NCI-H446 (cell line): Measurements from ENCODE around the gene ST3GAL5.
"Not testable (repeated sequence)": the region's sequence is repeated elsewhere in the genome, so short reads cannot be mapped to it uniquely, and the experiment has no call there.

Source experiments
- DNase-seq, 2 experiments: peaks; one replicate each; lab custom pipeline; 2025; lab: John Stamatoyannopoulos, UW

ST3GAL5 gene

DNA sequence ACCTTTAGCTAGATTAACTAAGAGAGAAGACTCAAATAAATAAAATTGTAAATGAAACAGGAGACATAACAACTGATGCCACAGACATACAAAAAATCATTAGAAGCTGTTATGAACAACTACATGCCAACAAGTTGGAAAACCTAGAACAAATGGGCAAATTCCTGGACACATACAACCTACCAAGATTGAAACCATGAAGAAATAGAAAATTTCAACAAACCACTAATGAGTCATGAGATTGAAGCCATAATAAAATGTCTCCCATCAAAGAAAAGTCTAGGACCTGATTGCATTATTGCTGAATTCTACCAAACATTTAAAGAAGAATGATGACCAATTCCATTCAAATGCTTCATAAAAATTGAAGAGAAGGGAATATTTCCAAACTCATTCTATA lies 54.3 kb downstream of the ST3GAL5 start:
- DNase-seq, result no peak

DNA sequence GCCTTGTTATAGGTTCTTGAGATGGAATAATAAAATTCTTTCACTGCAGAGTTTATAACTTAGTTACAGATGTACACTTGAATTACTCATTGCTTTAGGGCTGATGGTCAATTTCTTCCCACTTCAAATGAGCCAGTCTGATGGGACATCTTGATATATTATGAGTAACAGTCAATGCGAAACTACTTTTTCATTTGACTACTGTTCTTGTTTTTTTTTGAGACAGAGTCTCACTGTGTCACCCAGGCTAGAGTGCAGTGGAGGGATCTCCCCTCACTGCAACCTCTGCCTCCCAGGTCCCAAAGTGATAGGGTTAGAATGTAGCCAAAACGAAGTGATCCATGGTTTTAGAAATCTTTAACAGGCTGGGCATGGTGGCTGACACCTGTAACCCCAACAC lies 57.1 kb downstream of the ST3GAL5 start:
- no peak for DNase-seq

DNA sequence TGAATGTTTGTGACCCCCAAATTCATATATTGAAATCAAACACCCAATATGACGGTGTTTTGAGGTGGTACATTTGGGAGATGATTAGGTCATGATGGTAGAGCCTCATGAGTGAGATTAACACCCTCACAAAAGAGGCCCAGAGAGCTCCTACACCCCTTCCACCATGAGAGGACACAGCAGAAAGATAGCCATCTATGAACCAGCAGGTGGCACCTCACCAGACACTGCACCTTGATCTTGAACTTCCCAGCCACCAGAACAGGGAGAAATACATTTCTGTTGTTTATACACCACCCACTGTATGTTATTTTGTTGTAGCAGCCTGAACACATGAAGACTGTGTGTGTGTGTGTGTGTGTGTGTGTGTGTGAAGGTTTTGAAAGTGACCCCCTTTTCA lies 58.1 kb downstream of the ST3GAL5 start:
- no peak for DNase-seq

DNA sequence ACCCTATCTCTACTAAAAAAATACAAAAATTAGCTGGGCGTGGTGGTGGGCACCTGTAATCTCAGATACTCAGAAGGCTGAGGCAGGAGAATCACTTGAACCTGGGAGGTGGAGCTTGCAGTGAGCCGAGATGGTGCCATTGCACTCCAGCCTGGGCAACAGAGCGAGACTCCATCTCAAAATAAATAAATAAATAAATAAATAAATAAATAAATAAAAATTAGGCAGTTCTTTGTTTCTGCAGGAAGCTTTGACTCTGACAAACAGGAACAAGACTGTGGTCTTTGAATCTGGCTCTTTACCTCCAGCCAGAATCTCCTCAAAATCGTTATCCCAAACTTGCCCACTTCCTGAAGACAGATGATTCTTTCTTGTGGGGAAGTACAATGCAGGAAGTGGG lies 59.4 kb downstream of the ST3GAL5 start:
- DNase-seq, result not testable (repeated sequence)

DNA sequence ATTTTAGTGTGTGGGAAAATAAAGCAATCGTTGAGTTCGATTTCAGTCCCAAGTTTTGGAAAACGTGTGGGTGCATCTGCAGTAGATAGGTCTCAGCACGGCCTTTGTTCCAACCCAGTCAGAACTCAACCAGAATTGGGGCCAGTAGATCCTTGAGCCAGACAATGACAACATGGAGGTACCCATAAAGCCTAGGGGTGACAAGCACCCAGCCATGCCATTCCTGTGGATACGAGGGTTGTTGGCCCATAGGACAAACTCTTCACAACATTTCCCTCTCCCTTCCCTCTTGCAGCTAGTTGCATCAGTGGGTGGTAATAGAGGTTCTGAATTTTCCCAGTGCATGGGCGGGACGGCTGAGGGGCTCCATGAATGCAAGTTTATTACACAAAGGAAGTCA lies 60.1 kb downstream of the ST3GAL5 start:
- no peak for DNase-seq

DNA sequence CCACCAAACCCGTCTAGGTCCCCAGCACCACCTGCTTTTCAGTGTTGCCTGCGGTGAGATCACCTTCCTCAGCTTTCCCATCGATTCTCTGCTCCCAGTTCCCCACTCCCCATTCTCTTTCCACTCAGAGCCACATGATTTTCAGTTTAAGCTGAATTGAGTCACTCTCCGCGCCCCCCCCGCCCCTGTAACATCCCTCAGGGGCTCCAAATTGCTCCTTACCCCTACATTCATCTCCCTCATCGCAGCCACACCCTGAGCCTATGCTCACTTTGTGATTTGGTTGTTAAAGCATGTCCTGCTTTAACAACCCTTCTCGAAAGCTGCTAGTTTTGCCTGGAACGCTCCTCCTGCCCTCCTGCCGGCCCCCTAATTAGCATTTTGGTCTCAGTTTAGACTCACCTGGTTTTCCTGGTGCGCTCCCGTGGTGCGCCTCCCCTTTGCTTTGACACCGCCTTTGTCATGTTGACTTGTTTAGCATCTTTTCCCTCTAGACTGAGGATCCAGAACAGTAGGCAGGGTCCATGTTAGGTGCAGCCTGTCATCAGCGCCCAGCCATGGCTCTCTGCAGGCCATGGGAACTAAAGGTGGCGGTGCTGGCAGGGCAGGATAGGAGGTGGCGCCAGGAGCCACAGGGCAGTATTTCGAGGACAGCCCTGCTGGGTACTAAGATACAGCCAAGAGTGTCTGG lies 60.8 kb downstream of the ST3GAL5 start:
- DNase-seq, result no peak

DNA sequence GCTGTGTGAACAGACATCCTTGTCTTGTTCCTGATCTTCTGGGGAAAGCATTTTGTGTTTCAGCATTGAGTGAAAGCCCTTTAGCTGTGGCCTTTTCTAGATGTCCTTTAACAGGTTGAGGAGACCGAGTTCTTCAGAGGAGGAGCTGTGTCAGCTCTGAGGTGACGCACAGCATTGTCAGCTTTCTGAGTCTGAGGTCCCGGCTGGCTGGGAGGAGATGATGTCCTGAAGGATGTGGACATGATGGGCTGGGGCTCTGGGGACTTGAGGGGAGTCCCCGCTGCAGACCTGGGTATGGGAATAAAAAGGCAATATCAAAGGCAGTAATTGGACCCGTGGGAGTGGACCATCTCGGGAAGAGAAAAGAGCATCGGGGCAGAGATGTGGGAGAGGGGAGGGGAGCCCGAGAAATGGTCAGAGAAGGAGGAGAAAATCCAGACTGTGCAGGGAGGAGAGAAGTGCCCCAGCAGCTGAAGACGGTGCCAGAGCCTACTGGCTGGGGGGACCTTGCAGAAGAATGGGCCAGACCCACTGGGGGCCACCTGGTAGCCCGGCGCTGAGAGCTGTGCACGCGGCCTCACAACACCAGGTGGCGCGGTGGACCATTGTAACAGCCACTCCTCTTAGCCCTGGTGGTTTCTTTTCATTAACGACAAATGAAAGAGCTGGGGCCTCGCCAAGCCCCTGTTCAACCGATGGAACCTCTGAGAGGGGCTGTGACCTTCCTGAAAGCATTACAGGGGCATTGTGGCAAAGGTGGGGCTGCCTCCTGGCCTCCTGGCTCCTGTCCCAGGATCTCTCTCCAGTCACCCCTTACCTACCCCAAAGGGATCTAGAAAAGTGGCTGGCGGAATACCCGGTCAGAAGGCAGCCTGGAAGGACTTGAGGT lies 61.6 kb downstream of the ST3GAL5 start:
- DNase-seq, result peak; percentile 24 to 72

DNA sequence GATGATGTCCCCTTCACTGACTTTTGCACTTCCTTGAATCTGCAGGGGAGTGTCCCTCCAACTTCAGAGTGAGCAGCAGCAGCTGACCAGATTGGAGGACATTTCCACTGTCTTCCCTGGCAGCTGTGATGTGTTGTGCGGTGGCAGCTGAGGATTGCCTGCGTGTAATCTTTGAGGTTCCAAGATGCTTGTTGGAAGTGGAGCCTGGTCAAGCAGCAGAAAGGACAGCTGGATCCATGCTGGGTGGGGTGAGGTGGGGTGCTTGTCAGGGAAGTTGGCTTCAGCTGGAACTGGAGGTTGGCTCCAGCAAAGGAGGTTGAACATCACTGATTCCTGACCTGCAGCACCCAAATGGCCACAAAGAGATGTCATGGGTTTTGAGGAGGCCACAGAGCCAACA lies 64.8 kb downstream of the ST3GAL5 start:
- DNase-seq, result no peak

DNA sequence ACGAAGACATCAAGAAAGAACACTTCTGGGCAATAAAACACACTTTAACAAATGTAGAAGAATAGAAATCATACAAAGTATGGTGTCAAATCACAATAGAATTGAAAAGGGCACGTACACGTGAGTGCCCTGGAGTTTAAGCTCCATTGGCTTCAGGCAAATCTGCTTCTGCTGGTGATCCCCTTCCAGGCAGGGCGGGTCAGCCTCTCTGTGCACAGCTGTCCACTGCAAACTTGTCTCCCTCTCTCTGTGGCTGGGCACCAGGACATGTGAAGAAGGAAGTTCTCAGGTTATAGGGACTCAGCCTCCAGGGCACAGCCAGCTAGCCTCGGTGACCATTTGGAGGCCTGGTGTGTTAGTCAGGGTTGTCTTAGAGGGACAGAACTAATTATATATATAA lies 66.0 kb downstream of the ST3GAL5 start:
- no peak for DNase-seq

DNA sequence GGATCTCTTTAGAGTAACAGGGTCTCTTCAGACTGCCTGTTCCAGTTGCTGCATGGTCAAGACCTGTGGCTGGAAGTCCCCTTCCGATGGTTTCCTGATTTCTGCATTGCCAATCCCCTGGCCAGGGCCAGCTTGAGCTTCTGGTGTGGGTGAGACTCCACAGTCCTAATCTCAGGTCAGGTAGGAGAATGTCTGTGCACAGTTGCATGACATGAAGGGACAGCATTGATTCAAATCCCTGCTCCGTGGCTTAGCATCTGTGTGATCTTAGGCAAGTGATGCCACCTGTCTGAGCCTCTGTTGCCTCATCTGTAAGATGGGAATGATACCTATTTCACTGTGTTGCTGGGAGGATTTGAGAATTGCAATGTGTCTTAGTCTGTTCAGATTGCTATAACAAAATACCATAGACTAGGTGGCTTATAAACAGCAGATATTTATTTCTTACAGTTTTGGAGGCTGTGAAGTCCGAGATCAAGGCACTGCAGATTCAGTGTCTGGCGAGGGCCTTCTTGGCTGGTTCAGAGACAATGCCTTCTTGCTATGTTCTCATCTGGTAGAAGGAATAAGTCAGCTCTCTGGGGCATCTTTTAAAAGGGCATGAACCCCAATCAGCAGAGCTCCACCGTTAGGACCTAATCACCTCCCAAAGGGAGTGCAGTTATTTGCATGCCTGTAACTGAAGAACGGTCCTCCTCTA lies 68.8 kb downstream of the ST3GAL5 start:
- no peak for DNase-seq

DNA sequence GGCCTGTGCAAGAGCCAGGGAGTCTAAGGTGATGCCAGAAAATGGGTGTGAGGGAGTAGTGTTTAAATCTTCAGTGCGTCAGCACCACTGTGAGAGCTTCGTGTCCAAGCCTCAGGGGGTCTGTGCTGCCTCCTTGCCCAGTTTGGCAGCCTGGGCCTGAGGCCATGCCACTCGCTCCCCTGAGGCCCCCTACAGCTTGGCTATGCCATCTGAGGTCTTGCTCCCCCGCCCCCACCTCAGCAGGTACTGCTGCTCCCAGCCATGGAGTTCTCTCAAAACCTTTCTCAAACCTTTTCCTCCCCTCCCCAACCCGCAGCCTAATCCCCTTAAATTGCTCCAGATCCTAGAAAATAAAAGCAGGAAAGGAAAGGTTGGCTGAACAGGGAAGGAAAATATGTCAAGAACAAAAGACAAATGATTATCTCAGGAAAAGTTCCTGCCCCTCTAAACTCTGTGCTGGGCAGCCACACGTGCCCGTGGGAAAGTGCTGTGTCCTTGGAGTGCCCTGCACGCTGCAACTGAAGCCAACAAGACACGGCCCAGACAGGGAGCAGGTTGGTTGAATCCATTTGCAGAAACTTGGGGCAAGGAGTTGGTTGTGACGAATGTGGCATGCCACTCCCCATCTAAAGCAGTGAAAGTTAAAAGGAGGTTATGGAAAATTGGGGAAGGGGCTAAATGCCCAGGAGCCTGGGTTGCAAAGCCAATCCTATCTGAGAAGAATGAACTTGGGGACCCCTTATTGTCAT lies 73.8 kb downstream of the ST3GAL5 start:
- DNase-seq, result no peak

DNA sequence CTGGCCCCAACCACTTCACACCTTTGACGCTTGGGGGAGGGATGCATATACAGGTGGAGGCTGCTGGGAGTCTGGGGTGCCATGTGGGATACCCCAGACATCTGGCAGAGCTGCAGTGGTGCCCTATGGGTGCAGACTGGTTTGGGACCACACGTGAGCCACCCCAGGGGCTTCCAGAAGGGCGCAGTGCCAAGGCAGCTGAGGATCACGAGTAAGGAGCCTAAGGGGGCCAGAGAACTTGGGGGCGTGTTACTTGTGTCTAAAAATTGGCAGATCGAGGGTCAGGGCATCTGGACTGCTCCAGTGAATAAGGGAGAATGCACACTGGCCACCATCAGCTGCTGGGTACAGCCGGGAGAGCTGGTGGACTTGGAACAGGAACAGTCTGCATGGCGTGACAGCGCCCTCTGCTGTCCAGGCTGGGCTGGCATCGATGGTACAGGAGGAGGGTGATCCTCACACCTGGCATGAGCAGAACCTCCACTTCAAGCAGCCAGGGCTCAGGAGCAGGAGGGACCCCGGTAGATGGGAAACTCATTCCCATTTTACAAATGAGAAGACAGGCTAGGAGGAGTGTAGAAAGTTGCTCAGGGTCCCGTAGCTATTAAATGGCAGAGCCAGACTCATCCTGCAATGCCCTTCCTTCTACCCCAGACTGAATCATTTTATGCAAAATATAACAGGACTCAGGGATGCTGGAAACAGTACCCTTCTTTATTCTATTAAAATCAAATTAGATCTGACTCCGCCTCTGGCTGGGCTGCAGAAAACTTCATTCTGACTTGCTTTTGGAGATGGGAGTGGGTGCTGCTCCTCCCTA lies 74.6 kb downstream of the ST3GAL5 start:
- peak in 1 of 2 experiments; percentile 89 for DNase-seq

DNA sequence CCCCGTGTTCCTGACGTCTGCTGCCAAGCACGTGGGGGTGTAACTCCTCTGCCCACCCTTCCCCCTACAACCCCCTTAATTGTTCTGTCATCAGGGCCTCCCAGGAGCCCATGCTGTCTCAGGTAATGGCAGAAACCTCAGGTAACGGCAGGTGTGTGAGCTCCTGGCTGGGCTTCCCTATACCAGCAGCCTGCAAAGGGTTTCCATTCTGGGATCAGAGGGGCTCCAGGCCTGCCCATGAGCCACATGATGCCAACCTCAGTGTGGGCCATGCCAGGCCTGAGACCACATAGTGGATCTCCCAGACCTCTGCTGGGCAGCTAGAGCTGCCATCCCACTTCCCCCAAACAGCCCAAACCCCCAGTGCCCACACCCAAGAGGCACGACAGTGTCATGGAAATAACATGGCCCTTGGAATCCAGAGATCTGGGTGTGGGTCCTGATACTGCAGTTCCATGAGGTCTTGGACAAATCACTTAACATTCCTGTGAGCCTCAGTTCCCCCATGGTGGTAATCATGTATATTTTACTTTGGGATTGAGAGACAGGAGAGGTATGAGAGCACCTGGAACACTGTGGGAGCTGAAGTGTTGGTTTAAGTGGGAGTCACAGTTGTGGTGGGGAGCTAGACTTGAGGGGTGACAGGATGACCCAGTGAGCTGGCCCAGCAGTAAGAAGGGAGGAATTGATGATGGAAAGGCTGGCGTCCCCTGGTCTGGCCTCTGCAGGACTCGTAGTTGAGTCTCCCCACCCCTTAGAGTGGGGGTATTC lies 75.4 kb downstream of the ST3GAL5 start:
- DNase-seq, result no peak

DNA sequence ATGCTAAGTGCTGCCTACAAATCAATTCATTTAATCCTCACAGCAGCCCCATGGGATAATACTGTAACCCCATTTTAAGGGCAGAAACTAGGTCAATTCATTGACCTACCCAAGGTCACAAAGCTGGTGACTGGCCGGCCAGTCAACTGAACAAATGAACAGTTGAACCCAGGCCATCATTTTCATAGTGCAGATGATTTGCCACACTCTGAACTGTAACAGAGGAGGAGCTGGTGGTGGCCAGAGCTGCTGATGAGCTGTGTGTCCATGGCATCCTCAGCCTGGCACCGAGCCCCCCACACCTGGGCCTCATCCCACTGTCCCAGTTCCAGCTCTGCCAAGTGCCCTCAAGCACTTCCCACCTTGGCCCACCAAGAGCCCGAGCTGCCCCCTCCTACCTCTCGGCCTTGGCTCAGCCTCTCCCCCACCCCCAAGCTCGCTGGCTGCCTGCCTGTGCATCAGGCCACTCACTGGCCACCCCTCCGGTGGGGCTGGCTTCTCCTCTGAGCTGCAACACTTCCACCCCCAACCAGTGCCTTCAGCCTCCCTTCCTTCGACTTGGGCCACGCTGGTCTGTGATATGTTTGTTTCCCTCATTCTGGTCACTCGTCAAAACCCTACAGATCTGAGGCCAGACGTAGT lies 76.6 kb downstream of the ST3GAL5 start:
- DNase-seq, result no peak

DNA sequence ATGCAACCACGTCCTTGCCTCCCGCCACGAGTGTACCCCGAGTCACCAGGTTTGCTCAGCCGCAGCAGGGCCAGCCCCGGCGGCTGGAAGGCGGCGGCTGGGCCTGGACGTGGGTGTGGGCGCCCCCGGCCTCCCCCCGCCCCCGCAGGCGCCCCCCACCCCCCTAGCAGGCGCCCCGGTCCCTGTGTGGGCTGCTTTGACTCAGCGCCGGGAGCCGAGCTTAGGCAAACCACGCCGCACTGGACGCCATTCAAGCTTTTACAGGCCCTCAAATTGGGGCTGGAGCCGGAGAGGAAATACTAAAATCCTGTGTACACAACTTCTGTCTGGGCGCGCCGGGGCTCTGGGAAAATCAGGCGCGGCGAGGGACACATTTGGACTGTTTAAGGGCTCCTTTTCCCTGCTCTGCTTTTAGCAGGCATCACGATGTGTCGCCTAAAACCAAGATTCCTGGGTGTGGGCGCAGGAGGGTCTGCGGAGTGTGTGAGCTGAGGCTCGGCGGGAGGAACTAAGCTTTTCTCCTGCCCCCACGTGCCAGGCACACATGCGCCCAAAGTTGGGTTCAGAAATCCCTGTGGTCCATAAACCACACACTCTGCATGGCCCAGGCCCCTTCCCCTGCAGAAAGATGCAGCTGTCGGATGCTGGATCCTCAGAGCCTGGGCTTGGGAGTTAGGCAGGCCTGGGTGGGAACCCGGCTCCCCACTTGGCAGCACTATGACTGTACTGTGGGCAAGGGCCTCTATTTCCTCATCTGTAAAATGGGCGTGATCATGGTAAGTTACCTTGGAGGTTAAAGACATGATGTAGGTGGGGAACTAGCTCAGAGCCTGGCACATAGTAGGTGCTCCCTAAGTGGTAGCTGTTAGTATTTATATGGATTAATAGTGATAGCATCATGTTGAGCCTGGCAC lies 77.4 kb downstream of the ST3GAL5 start:
- DNase-seq, result no peak

DNA sequence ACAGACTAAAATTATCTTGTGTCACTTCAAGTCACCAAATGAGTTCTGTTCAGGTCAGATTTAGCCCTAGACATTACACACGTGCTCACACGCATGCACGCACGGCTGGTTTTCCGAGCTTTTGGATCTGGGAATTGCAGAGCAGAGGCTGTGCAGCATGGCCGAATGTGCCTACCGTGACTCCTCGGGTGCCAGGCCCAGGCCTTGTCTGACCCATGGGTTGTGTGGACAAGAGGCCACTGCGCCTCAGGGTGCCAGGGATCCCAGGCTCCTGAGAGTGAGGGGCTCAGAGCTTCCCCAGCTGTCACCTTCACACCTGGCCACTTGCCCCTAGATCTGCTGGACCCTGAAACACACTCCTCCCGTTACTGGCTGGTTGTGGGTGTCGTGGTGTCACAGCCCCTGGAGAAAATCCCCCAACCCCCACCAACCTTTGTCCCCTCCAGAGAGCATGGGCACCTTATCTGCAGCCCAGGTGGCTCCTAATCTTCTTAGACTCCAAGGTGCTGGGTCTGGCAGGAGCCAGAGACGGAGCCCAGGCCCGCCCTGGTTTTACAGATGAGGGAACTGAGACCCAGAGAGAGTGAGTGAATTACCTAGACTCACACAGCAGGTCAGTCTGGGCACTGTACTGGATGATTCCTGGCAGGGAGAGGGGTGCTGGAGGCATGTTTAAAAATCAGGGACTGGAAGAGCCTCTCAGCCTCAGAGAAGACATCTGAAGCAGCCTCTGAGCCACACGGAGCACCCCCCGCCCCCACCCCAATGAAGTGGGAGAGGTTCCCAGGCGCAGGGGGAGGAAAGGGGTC lies 78.2 kb downstream of the ST3GAL5 start:
- DNase-seq, result no peak

DNA sequence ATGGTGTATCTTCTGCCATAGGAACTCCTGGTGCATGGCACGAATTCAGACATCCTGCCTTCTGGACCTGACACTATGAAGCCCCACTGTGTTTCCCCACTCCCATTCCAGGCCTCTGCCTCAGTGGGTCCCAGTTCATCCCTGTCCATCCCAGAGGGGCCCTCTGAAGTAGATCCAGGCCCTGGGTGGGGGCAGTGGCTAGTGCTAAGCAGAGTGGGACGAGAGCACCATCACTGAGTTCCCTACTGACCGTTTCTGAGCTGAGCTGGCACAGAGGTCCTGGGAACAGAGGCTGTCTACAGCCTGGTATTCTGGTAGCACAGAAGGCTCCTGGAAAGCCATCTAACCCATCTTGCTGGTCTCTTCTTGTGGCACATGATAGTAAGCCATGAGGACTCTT lies 81.0 kb downstream of the ST3GAL5 start:
- DNase-seq, result no peak
